ENCODE measurements around the gene PRXL2C.

GRCh38 chr9:96646081-96646991, 8.8 kb downstream of the PRXL2C start:
- TF ChIP-seq, protein P1, sequence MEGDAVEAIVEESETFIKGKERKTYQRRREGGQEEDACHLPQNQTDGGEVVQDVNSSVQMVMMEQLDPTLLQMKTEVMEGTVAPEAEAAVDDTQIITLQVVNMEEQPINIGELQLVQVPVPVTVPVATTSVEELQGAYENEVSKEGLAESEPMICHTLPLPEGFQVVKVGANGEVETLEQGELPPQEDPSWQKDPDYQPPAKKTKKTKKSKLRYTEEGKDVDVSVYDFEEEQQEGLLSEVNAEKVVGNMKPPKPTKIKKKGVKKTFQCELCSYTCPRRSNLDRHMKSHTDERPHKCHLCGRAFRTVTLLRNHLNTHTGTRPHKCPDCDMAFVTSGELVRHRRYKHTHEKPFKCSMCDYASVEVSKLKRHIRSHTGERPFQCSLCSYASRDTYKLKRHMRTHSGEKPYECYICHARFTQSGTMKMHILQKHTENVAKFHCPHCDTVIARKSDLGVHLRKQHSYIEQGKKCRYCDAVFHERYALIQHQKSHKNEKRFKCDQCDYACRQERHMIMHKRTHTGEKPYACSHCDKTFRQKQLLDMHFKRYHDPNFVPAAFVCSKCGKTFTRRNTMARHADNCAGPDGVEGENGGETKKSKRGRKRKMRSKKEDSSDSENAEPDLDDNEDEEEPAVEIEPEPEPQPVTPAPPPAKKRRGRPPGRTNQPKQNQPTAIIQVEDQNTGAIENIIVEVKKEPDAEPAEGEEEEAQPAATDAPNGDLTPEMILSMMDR (conservative IDR thresholded peaks at IDR 0.05; ENCODE audit: low read depth, low read length) = no peak
- no peak for TF ChIP-seq EZH2 (IDR thresholded peaks at IDR 0.05; ENCODE audit: low read length, unreplicated experiment)
